Measurements from ENCODE around the gene MEX3D. TPM values are rescaled to one million over a fixed set of nuclear protein-coding genes. Genes with fewer than 3 reads are reported as not detected.
"Not testable (repeated sequence)": the region's sequence is repeated elsewhere in the genome, so short reads cannot be mapped to it uniquely, and the experiment has no call there.

The MEX3D gene
- total RNA-seq, 1 experiment from 2014 or later, result 105 TPM

DNA sequence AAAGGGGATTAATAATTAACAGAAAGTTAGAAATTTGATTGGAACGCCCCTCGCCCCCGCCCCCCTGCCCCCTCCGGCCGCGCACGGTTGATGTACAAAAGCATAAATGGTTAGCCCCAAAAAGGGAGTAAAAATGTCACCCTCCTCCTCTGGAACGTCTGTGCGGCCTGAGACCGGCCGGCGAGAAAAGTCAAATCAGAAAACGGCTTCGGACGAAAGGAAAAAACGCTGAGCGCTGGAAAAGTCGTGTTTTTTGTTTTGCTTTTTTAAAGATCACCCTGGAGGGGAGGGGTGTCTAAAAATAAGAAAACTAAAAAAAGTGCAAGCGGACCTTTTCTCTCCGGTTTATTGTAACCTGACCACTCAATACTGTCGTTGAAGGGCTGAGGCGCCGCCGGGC is 13.2 kb downstream of the MEX3D start:
- in situ Hi-C loops (cut with HindIII; ENCODE audit: low sequenced_read_pairs), result no loop called here
- DNase-seq (ENCODE audit: low spot score), result no peak

DNA sequence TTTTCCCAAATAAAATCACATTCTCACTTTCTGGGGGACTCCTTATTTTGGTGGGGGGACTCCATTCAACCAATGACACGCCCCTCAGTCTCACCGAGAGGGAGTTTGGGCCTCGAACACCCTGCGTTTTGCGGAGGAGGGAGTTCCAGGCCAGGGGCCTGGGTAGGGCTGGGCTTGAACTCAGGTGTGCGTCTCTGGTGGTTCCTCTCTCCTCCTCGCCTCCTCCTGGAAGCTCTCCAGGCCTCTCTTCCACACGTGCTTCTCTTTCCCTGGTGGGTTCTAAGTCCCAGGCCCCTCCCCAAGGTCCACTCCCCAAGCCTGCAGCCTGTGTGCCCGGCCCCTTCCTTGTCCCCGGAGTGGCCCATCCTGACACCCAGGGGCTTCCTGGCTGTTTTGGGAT is 14.7 kb downstream of the MEX3D start:
- no peak for DNase-seq (ENCODE audit: low spot score)
- in situ Hi-C loops (cut with HindIII; ENCODE audit: low sequenced_read_pairs), result no loop called here

- DNase-seq (ENCODE audit: low spot score), result no peak
- in situ Hi-C loops (cut with HindIII; ENCODE audit: low sequenced_read_pairs), result no loop called here
Observed at GRCh38 chr19:1551068-1552040, 16.8 kb downstream of the MEX3D start.

DNA sequence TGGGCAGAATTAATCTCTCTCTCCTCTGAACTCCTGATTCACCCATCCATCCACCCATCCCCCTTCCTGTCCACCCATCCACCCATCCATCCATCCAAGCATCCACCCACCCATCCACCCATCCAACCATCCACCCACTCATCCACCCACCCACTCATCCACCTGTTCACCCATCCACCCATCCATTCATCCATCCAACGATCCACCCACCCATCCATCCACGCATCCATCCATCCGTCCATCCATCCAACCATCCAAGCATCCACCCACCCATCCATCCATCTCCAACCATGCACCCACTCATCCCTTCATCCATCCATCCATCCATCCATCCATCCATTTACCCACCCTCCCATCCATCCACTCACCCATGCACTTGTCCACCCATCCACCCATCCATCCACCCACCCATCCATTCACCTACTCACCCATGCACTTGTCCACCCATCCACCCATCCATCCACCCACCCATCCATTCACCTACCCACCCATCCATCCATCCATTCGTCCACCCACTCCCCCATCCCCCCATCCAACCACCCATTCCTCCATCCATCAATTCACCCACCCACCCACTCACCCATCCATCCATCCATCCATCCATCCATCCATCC is 18.7 kb downstream of the MEX3D start:
- in situ Hi-C loops (cut with HindIII; ENCODE audit: low sequenced_read_pairs), result no loop called here
- DNase-seq (ENCODE audit: low spot score), result no peak

- in situ Hi-C loops (cut with HindIII; ENCODE audit: low sequenced_read_pairs), result no loop called here
- peak; percentile 84 for DNase-seq (ENCODE audit: low spot score)
Observed at GRCh38 chr19:1540365-1540925, 27.7 kb downstream of the MEX3D start.

GRCh38 chr19:1539749-1540148 is 28.4 kb downstream of the MEX3D start:
- DNase-seq (ENCODE audit: low spot score); in situ Hi-C loops (cut with HindIII; ENCODE audit: low sequenced_read_pairs): not testable (repeated sequence)

DNA sequence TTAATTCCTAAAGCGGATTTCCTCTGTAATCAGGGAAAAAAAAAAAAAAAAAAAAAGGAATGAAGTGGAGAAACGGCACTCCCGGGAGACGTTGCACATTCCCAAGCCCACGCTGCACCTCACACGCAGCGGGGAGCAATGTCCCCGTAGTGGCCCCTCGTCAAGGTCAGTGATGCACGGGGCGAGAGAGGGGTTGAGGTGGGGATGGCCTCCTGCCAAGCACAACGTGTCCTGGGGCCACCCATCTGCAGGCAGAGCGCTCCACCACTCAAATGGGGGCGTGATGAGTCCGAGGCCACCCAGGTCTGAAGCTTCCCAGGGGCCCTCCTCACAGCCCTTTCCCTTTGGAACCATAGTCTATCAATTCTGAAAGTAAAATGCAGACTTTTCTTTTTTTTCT is 29.1 kb downstream of the MEX3D start:
- in situ Hi-C loops (cut with HindIII; ENCODE audit: low sequenced_read_pairs), result no loop called here
- DNase-seq (ENCODE audit: low spot score), result no peak

GRCh38 chr19:1535699-1536098 is 32.4 kb downstream of the MEX3D start:
- in situ Hi-C loops (cut with HindIII; ENCODE audit: low sequenced_read_pairs); DNase-seq (ENCODE audit: low spot score): not testable (repeated sequence)

DNA sequence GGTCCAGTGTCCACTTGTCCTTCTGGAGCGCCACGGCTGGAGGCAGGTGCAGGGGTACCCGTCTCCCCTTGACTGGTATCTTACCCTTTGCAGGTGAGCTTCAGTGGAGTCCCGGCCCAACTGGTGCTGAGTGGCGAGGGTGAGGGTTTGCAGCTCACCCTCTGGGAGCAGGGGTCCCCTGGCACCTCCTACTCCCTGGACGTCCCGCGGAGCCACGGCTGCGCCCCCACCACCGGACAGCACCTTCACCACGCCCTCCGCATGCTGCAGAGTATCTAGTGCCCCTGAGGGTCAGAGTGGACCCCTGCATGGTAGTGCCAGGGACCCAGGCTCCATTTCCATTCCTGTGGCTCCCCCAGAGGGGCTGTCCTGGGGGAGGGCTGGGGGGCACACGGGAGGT is 33.2 kb downstream of the MEX3D start:
- in situ Hi-C loops (cut with HindIII; ENCODE audit: low sequenced_read_pairs), result no loop called here
- no peak for DNase-seq (ENCODE audit: low spot score)

DNA sequence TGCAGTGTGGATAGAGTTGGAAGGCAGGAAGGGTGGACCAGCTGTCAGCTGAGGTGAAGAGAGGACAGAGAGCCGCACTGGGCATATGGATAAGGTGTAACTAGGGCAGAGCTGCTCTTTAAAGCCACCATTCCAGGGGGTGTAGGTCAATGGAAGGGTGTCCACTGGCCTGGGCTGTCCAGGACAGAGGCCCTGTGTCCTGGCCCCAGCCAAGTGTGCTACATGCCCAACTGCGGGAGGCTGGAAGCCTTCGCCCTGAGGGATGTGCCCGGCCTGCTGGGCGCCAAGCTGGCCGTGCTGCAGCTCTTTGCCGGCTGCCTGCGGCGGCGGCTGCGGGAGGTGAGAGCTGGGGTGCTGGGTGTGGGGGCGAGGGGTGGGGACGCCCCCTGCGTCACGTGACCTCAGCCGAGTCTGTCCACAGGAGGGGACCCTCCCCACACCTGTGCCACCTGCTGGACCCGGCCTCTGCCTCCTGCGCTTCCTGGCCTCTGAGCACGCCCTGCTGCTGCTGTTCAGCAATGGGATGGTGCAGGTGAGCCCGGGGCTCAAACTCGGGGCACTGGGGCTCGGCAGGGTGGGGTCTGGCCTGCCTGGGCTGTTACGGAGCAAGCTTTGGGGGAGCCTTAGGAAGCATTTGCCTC is 34.5 kb downstream of the MEX3D start:
- no peak for DNase-seq (ENCODE audit: low spot score)
- in situ Hi-C loops (cut with HindIII; ENCODE audit: low sequenced_read_pairs), result no loop called here

GRCh38 chr19:1532003-1532402 is 36.1 kb downstream of the MEX3D start:
- in situ Hi-C loops (cut with HindIII; ENCODE audit: low sequenced_read_pairs), result no loop called here
- DNase-seq (ENCODE audit: low spot score), result no peak

- no peak for DNase-seq (ENCODE audit: low spot score)
- in situ Hi-C loops (cut with HindIII; ENCODE audit: low sequenced_read_pairs), result no loop called here
Observed at GRCh38 chr19:1531587-1531986, 36.5 kb downstream of the MEX3D start.

DNA sequence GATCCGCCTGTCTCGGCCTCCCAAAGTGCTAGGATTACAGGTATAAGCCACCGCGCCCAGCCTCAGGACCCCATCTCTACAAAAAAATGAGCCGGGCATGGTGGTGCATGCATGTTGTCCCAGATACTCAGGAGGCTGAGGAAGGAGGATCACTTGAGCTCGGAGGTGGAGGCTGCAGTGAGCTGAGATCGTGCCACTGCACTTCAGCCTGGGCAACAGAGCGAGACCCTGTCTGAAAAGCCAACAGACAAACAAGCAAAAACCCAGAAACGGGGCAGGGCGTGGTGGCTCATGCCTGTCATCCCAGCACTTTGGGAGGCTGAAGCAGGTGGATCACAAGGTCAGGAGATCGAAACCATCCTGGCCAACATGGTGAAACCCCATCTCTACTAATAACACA is 37.3 kb downstream of the MEX3D start:
- in situ Hi-C loops (cut with HindIII; ENCODE audit: low sequenced_read_pairs), result not testable (repeated sequence)

GRCh38 chr19:1529430-1529816 is 38.7 kb downstream of the MEX3D start:
- in situ Hi-C loops (cut with HindIII; ENCODE audit: low sequenced_read_pairs), result no loop called here
- no peak for DNase-seq (ENCODE audit: low spot score)

More for the DNA sequence above, 37.3 kb downstream of the MEX3D start:
- DNase-seq (ENCODE audit: low spot score), result not testable (repeated sequence)

GRCh38 chr19:1528596-1529429 is 39.3 kb downstream of the MEX3D start:
- DNase-seq (ENCODE audit: low spot score), result no peak
- in situ Hi-C loops (cut with HindIII; ENCODE audit: low sequenced_read_pairs), result no loop called here

GRCh38 chr19:1527650-1528309 is 40.3 kb downstream of the MEX3D start:
- in situ Hi-C loops (cut with HindIII; ENCODE audit: low sequenced_read_pairs), result no loop called here
- no peak for DNase-seq (ENCODE audit: low spot score)

DNA sequence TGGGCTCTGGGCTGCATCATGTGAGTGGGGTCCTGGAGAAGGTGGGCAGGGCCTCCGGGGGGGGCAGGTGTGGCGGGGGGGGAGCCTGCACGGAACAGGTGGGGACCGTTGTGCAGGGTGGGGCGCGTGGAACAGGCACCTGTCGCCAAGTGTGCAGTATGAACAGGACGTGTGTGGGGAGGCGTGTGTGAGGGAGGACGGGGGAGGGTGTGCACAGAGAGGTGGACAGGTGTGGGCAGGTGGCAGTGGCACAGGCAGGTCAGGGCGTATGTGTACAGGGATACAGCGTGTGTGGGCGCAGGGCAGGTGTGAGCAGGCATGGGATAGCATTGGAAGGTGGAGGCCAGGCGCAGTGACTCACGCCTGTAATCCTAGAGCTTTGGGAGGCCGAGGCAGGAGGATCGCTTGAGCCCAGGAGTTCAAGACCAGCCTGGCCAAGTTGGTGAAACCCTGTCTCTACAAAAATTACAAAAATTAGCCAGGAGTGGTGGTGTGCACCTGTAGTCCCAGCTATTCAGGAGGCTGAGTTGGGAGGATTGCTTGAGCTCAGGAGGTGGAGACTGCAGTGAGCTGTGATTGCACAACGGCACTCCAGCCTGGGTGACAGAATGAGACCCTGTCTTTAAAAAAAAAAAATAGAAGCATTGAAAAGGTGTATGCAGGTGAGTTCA is 41.0 kb downstream of the MEX3D start:
- in situ Hi-C loops (cut with HindIII; ENCODE audit: low sequenced_read_pairs), result no loop called here
- no peak for DNase-seq (ENCODE audit: low spot score)
